Spleen (tissue), 7 donors: ENCODE results near the gene CARS1.

Source experiments
- CTCF ChIP-seq, 11 experiments: fragments of 200-600 bp in 7 of 11; fragments of 450-650 bp in 4 of 11; sonication (generic) in 4 of 11; IDR thresholded peaks in 8 of 11; conservative IDR thresholded peaks in 3 of 11; 1 replicate in 7 of 11; 2 replicates in 4 of 11; pipeline versions ENCODE4 v1.4.0 to v1.8.0; 2016 to 2021; ENCODE audit warnings: antibody characterized with exemption in 11 of 11, inconsistent platforms in 4 of 11, mild to moderate bottlenecking in 1 of 11
- POLR2A ChIP-seq, 3 donors: fragments of 450-650 bp; IDR thresholded peaks; one replicate each; pipeline ENCODE4 v1.5.1; 2017; ENCODE audit warnings: antibody characterized with exemption in 3 of 3, mild to moderate bottlenecking in 1 of 3
- POLR2AphosphoS5 ChIP-seq, 3 donors: sonication (generic); formaldehyde crosslinking; IDR thresholded peaks; one replicate each; pipeline ENCODE4 v1.5.1; 2017; ENCODE audit warnings: antibody characterized with exemption in 3 of 3
- donor health status: DM: no; HTN: no; CAD: no; lungs with moderate emphysema.
- donor health status: DM: no; HTN: no; CAD: no.
- donor health status: DM: no; HTN: no; CAD: no.

GRCh38 chr11:3083321-3083720, 26.1 kb upstream of the CARS1 start:
- no peak for TF ChIP-seq CTCF (IDR thresholded peaks at IDR 0.05 in 8 of 11, conservative IDR thresholded peaks at IDR 0.05 in 3 of 11)
- TF ChIP-seq POLR2AphosphoS5 (IDR thresholded peaks at IDR 0.05): no peak
- TF ChIP-seq POLR2A (IDR thresholded peaks at IDR 0.05): no peak
